ENCODE results near the gene TULP3. TPM values are rescaled to one million over a fixed set of nuclear protein-coding genes. Genes with fewer than 3 reads are reported as not detected.

TULP3 gene
- total and polyA plus RNA-seq, 2 of the 8 experiments (the other 6 are each of a cell fraction or from before 2014, with no cell fraction given): 18.4 to 21.2 TPM

GRCh38 chr12:2979806-2980205 lies 89.1 kb downstream of the TULP3 start:
- no peak overlapping the region for H2BK5ac ChIP-seq (ENCODE audit: low read depth, low read length)
- ChIA-PET POLR2A (ENCODE audit: partially characterized antibody) (interaction anchor here (2.5 kb wide), 1 partner anchor 21 kb away, joined by 8 read pairs; the partner anchor contains the start of gene TEAD4), CTCF (ENCODE audit: partially characterized antibody) (interaction anchor here (1.2 kb wide), 1 partner anchor 13 kb away, joined by 3 read pairs; no protein-coding TSS in a partner anchor)
- no peaks in the 10 kb centered on the region for H3K27me3 ChIP-seq (replicated peaks in 1 of 4; ENCODE audit: control insufficient read depth in 3 of 4, extremely low read depth in 1 of 4, insufficient read depth in 3 of 4, low read length in 3 of 4)
- H3K18ac ChIP-seq (ENCODE audit: extremely low read depth, low read length): no peak overlapping the region
- H3K79me1 ChIP-seq (ENCODE audit: low read depth, low read length): peaks cover 14% of the 10 kb centered on the region
- H3K9ac ChIP-seq (replicated peaks in 1 of 4; ENCODE audit: extremely low read depth in 1 of 4, low read depth in 3 of 4, low read length in 3 of 4): no peak overlapping the region
- H3K14ac ChIP-seq (ENCODE audit: insufficient read length): no peak overlapping the region
- H2BK12ac ChIP-seq (ENCODE audit: low read depth, low read length): no peak overlapping the region
- H3K36me3 ChIP-seq (ENCODE audit: control insufficient read depth in 2 of 4, insufficient read depth in 4 of 4, low read length in 3 of 4): peaks cover 0 to 9% (median 3%) of the 10 kb centered on the region in 4 experiments; a peak in 4 of 8 replicates
- no peak overlapping the region for H3K23ac ChIP-seq (ENCODE audit: insufficient read length)
- peaks cover 0 to 81% of the 10 kb centered on the region in 2 experiments; a peak in 3 of 4 replicates for H3K79me2 ChIP-seq (ENCODE audit: control insufficient read depth in 1 of 2, insufficient read depth in 2 of 2, low read length in 2 of 2)
- H4K5ac ChIP-seq (ENCODE audit: insufficient read length, low read depth, low read length): no peak overlapping the region
- no peak for TF ChIP-seq SP1 (IDR thresholded peaks at IDR 0.05; ENCODE audit: low read depth, low read length)
- TF ChIP-seq CHD2 (IDR thresholded peaks at IDR 0.05; ENCODE audit: low read length): no peak
- TF ChIP-seq HDAC6 (IDR thresholded peaks at IDR 0.05; ENCODE audit: low read depth, low read length): no peak
- no peak for TF ChIP-seq PHF8 (conservative IDR thresholded peaks at IDR 0.05; ENCODE audit: low read depth, low read length)
- no peak for TF ChIP-seq SIN3A (conservative IDR thresholded peaks at IDR 0.05 in 1 of 2, IDR thresholded peaks at IDR 0.05 in 1 of 2; ENCODE audit: low read depth in 1 of 2, low read length in 2 of 2)
- no peak for TF ChIP-seq JUN (IDR thresholded peaks at IDR 0.05; ENCODE audit: low read depth, low read length)
- TF ChIP-seq FOSL1 (IDR thresholded peaks at IDR 0.05; ENCODE audit: insufficient read depth, low read depth, low read length): no peak
- no peak for TF ChIP-seq NRF1 (IDR thresholded peaks at IDR 0.05; ENCODE audit: low read depth, low read length)
- no peak for TF ChIP-seq ASH2L (IDR thresholded peaks at IDR 0.05; ENCODE audit: low read length)
- H3K23me2 ChIP-seq (ENCODE audit: low read depth, low read length): no peaks in the 10 kb centered on the region
- no peak overlapping the region for H3K56ac ChIP-seq (replicated peaks; ENCODE audit: insufficient read length, low read depth, low read length)
- H2AFZ ChIP-seq (ENCODE audit: low read length): no peak overlapping the region
- WGBS, 2 experiments (ENCODE audit: extremely low coverage in 1 of 2, insufficient coverage in 1 of 2, insufficient read length in 1 of 2, insufficient replicate concordance in 2 of 2, low coverage in 1 of 2, low lambda C conversion rate in 2 of 2, missing lambda C conversion rate in 1 of 2): 93% methylated on average over 4 of the region's 4 CpGs; no CpG with 5 or more reads in 1 of the 2 experiments
- H4K20me1 ChIP-seq (replicated peaks in 1 of 2; ENCODE audit: control insufficient read depth in 1 of 2, insufficient read depth in 2 of 2, low read length in 2 of 2): peaks cover 11 to 28% of the 10 kb centered on the region in 2 experiments
- no peak overlapping the region for H4K91ac ChIP-seq (replicated peaks; ENCODE audit: insufficient read length, low read length)
- no peak overlapping the region for H3K27ac ChIP-seq (ENCODE audit: low read depth, low read length)
- H3K4me2 ChIP-seq (ENCODE audit: insufficient read depth in 1 of 2, low read depth in 2 of 2, low read length in 2 of 2): no peak overlapping the region
- H2BK120ac ChIP-seq (replicated peaks; ENCODE audit: low read depth, low read length): no peak overlapping the region
- H3K4ac ChIP-seq (replicated peaks; ENCODE audit: insufficient read length, low read depth, low read length): no peak overlapping the region
- FAIRE-seq (no peak), DNase-seq (ENCODE audit: low read depth in 1 of 2, low spot score in 2 of 2) (no peak)
- H3K9me3 ChIP-seq (ENCODE audit: insufficient read depth in 2 of 2, low read depth in 1 of 2, low read length in 1 of 2): no peaks in the 10 kb centered on the region
- no peak overlapping the region for H2BK20ac ChIP-seq (ENCODE audit: low read length)
- H3K4me3 ChIP-seq (ENCODE audit: extremely low read depth in 1 of 4, insufficient read depth in 2 of 4, low read depth in 3 of 4, low read length in 4 of 4): no peak overlapping the region
- H2BK15ac ChIP-seq (ENCODE audit: low read length): no peak overlapping the region
- H4K8ac ChIP-seq (ENCODE audit: extremely low read depth, insufficient read depth, low read length): no peak overlapping the region
- no peak overlapping the region for H2AK5ac ChIP-seq (ENCODE audit: low read depth, low read length)
- H3K4me1 ChIP-seq (replicated peaks in 1 of 4; ENCODE audit: control insufficient read depth in 3 of 4, insufficient read depth in 4 of 4, low read length in 3 of 4): peaks cover 6 to 17% (median 8%) of the 10 kb centered on the region in 4 experiments
